GM18517 (cell line): ENCODE results near the gene KIF16B.

Source experiments
- ATAC-seq: cut with Tn5 transposase; IDR thresholded peaks from one replicate; pipeline ENCODE4 v1.9.1; 2021; ENCODE audit warnings: mild to moderate bottlenecking, moderate library complexity; ENCODE audit not compliant: unreplicated experiment

Gene KIF16B

GRCh38 chr20:16554766-16555543, 18.3 kb downstream of the KIF16B start:
- no peak for ATAC-seq

- ATAC-seq = no peak
These were observed 19.6 kb downstream of the KIF16B start for GRCh38 chr20:16553684-16554083.

- no peak for ATAC-seq
These were observed 20.1 kb downstream of the KIF16B start for GRCh38 chr20:16553101-16553500.

- no peak for ATAC-seq
These were observed 21.2 kb downstream of the KIF16B start for GRCh38 chr20:16552015-16552414.

DNA sequence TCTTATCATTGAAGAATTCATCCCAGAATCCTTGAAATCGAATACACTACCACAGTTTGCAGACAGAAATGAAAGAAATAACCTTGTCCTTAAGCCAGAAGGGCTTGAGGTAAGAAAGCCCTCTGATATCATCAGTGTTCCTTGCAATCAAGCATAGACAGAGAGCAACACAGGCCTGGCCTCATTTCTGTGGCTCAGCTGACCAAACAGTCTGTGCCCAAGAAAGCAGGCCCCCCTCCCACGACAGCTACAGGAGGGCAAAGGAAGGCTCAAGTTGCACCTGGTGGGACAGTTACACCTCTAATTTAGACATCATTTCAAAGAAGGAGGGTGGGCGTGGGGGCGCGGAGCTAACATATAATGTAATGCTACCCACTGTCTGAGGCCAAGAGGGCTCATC, 21.6 kb downstream of the KIF16B start:
- ATAC-seq = no peak

- ATAC-seq = no peak
These were observed 25.1 kb downstream of the KIF16B start for GRCh38 chr20:16548068-16548672.

- ATAC-seq = no peak
These were observed 28.3 kb downstream of the KIF16B start for GRCh38 chr20:16544949-16545348.

DNA sequence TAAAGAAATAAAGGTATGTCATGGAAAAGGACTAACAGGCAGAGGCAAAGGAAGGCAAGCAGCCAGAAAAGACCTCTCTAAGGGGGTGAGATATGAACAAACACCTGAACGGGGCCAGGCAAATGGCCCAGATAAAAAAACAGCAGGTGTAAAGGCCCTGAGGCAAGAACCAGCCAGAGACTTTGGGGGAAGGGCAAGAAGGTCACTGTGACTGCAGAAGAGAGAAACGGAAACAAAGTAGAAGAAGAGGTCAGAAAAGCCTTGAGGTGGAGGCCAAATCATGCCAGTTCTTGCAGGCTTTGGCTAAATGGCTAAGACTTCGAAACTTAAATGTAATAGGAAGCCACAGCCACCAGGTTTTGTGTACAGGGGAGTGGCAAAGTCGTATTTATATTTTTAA, 30.8 kb downstream of the KIF16B start:
- ATAC-seq = no peak

DNA sequence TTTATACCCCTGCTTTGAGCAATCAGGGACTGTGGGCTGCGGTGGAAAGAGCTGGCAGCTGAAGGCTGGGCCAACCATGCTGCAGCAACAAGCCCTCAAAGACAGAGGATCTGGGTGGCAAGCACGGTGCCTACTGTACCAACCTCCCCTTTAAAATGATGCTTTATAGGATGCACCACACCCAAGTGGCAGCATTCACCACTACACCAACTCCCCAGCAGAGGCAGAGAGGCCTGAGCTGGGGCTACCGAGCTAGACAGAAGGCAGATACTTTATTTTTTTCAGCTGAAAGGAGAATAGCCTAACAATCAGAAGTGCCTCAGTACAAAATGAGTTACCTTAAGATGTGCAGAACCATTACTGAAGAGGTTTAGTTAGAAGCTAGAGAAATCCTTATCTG, 31.4 kb downstream of the KIF16B start:
- no peak for ATAC-seq

GRCh38 chr20:16541226-16541625, 32.0 kb downstream of the KIF16B start:
- ATAC-seq = no peak

DNA sequence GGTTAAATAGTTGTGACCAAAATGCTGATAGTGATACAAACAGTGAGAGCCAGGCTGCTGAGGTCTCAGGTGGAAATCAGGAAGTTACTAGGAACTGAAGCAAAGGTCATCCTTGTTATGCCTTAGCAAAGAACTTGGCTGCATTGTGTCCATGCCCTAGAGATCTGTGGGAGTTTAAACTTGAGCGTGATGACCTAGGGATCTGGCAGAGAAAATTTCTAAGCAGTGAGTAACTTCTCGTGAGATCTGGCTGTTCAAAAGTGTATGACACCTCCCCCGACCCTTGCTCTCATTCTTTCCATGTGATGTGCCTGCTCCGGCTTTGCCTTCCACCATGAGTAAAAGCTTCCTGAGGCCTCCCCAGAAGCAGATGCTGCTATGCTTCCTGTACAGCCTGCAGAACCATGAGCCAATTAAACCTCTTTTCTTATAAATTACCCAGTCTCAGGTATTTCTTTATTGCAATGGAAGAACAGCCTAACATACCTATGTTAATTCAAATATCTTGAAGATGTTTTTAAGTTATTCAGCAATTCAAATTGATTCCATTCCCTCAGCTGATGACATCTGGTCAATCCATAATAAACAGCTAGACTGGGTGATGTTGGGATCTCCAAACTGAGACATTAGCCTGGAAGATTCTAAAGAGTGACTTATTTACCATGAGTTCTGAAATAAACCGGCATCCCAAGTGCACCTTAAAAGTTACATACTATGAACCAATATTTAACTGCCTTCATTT, 33.8 kb downstream of the KIF16B start:
- ATAC-seq = no peak

DNA sequence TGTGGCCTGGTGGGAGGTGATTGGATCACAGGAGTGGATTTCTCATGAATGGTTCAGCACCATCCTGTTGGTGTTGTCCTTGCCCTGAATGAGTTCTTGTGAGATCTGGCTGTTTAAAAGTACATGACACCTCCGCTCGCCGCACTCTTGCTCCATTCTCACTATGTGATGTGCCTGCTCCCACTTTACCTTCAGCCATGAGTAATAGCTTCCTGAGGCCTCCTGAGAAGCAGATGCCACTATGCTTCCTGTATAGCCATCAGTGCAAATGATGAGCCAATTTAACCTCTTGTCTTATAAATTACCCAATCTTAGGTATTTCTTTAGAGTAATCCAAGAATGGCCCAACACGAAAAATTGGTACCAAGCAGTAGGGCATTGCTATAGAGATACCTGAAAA, 34.5 kb downstream of the KIF16B start:
- ATAC-seq = no peak

DNA sequence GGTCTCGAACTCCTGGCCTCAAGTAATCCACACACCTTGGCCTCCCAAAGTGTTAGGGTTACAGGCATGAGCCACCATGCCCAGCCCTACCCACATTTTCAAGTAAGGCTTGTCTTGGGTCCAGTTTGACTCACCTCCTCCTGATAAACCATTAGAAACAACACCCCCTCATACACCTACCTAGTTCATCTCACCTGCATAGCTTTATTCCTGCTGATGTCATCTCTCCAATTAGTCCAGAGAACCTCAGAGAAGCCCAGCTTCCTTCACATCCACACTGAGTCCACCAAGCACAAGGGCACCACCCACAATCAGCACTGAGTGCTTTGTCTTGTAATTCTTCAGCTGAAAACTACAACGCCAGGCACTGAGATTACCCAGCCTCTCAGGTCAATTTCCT, 35.3 kb downstream of the KIF16B start:
- ATAC-seq = no peak

- ATAC-seq = no peak
These were observed 36.1 kb downstream of the KIF16B start for GRCh38 chr20:16537025-16537665.

GRCh38 chr20:16535277-16535676, 38.0 kb downstream of the KIF16B start:
- ATAC-seq = no peak

DNA sequence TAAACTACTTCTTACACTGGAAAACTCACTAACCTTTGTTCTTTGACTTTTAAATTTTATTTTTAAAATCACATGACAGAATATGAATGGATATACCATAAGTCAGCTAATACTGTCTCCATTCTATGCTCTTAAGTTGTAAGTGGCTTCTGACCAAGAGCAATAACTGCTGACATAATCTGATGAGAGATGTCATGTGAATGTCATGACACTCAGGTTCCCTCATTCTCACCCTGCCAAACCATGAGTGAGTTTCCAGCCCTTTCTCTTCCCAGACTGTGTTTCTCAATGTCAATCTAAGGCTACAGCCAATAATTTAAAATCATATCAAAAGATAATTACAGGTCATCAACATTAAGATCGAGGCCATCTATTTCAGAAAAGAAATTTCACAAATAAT, 39.7 kb downstream of the KIF16B start:
- ATAC-seq = no peak

DNA sequence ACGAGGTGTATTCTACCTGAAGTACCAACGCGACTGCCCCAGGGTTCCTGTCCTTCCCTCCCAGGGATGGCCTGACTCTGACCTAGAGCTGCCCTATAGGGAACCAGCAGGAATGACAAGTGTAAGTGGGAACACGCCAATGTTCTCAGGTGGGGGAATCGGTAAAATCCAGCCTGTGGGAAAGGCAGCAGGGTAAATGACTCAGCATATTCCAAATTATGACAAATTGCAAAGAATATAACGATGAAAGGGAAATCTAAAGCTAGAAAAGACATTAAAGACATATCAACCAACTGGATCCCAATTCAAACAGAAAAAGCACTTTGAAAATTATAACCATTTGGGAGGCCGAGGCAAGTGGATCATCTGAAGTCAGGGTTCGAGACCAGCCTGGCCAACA, 41.8 kb downstream of the KIF16B start:
- no peak for ATAC-seq

GRCh38 chr20:16530201-16530681, 43.0 kb downstream of the KIF16B start:
- no peak for ATAC-seq

GRCh38 chr20:16528078-16528477, 45.2 kb downstream of the KIF16B start:
- ATAC-seq = no peak

DNA sequence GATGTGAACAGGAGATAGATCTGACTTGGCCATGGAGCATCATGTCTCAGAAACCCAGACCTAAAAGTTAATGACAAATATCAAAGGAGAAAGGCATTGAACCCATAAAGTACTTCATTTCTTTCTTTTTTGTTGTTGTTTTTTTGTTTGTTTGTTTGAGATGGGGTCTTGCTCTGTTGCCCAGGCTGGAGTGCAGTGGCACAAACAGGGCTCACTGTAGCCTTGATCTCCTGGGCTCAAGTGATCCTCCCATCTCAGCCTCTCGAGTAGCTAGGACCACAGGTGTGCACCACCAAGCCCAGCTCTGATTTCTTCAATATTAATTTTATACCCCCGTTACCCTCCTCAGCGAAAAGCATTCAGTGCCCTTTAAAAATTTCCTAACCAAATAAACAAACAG, 45.8 kb downstream of the KIF16B start:
- ATAC-seq = no peak
